Lower lobe of right lung (tissue), 2 donors: Measurements from ENCODE around the gene IFNA2. TPM values are rescaled to one million over a fixed set of nuclear protein-coding genes. Genes with fewer than 3 reads are reported as not detected.

ENCODE experiments used
- ATAC-seq, 2 donors: fragments of 200-7000 bp; cut with Tn5 transposase; one replicate each; pipeline ENCODE4 v1.9.1; 2020 to 2022; ENCODE audit warnings: mild to moderate bottlenecking in 2 of 2, moderate library complexity in 2 of 2
- DNase-seq: peaks from one replicate; pipeline ENCODE4 v3.0.0-alpha.2; 2020
- H3K27ac ChIP-seq: fragments of 200-600 bp; one replicate; pipeline ENCODE4 v1.8.0; 2022
- H3K27me3 ChIP-seq: fragments of 200-600 bp; one replicate; pipeline ENCODE4 v1.8.0; 2022; ENCODE audit warnings: low read depth
- H3K36me3 ChIP-seq: fragments of 200-600 bp; one replicate; pipeline ENCODE4 v1.8.0; 2022; ENCODE audit warnings: mild to moderate bottlenecking
- H3K4me1 ChIP-seq: fragments of 200-600 bp; one replicate; pipeline ENCODE4 v1.8.0; 2022
- H3K4me3 ChIP-seq: fragments of 200-600 bp; one replicate; pipeline ENCODE4 v1.8.0; 2022; ENCODE audit warnings: mild to moderate bottlenecking
- H3K9me3 ChIP-seq: fragments of 200-600 bp; one replicate; pipeline ENCODE4 v1.8.0; 2022
- intact Hi-C: fragments of 100-400 bp; cut with DNase I; formaldehyde crosslinking; loops from one replicate; pipeline ENCODE4 v1.11.0; 2022
- total RNA-seq: library from RNA; stranded (reverse); fragmentation: NEBNext Ultra II Directional; extraction: Animal tissue kit (Norgen Biotek cat#: 25700); gene quantifications from one replicate; pipeline ENCODE4 v1.2.1, GENCODE V29; 2021
- TF ChIP-seq, protein P1 (sequence below): fragments of 200-600 bp; IDR thresholded peaks from one replicate; pipeline ENCODE4 v1.8.0; 2022; ENCODE audit warnings: antibody characterized with exemption, mild to moderate bottlenecking
- donor health status: DM: no; HTN: yes; CAD: no; lungs with severe emphysema.

Gene IFNA2
- total RNA-seq, 1 donor from 2014 or later, result not detected

DNA sequence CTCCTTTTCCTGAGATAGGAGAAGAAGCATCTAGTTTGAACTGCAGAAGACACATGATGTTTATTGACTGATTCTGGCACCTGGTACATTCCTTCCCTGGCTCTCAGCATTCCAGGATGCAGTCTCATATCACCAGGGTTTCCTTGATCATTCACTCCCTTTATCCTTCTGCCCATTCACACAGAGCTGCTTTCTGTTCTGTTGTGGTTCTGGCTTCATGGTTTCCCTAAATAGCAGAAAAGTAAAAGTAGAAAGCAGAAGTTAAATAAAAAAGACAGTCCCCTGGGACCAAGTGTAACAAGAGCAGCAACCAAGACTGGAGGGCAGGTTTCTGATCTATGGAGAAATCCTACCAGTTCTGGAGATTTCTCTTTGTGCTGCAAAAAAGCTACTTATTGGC is 26.9 kb upstream of the IFNA2 start:
- no peaks in the 10 kb centered on the region for H3K4me1 ChIP-seq
- no peaks in the 10 kb centered on the region for H3K36me3 ChIP-seq
- intact Hi-C loops, result no loop called here
- no peak for ATAC-seq
- H3K27ac ChIP-seq, result no peak overlapping the region
- TF ChIP-seq, protein P1, sequence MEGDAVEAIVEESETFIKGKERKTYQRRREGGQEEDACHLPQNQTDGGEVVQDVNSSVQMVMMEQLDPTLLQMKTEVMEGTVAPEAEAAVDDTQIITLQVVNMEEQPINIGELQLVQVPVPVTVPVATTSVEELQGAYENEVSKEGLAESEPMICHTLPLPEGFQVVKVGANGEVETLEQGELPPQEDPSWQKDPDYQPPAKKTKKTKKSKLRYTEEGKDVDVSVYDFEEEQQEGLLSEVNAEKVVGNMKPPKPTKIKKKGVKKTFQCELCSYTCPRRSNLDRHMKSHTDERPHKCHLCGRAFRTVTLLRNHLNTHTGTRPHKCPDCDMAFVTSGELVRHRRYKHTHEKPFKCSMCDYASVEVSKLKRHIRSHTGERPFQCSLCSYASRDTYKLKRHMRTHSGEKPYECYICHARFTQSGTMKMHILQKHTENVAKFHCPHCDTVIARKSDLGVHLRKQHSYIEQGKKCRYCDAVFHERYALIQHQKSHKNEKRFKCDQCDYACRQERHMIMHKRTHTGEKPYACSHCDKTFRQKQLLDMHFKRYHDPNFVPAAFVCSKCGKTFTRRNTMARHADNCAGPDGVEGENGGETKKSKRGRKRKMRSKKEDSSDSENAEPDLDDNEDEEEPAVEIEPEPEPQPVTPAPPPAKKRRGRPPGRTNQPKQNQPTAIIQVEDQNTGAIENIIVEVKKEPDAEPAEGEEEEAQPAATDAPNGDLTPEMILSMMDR, result no peak
- no peaks in the 10 kb centered on the region for H3K27me3 ChIP-seq
- H3K4me3 ChIP-seq, result no peak overlapping the region
- H3K9me3 ChIP-seq, result no peaks in the 10 kb centered on the region
- DNase-seq, result no peak

DNA sequence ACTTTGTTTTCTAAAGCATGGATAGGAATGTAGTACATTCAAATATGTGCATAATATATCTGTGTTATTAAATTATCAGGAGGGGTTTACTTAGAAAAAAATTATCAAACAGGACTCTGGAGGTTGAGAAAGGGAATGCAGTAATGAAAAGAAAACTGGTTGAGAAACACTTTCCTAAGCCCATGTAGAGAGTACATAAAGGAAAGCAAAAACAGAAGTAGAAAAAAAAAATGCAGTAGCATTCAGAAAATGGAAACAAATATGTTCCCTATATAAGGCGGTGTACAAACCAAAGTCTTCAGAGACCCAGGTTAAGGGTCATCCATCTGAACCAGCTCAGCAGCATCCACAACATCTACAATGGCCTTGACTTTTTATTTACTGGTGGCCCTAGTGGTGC is 23.6 kb upstream of the IFNA2 start, which contains the start of gene IFNA8:
Gene IFNA8 (plus strand): TSS at position 301 of the 400 bp plus-strand sequence. CDS start 60 bp downstream, at position 361.
- intact Hi-C loops, result no loop called here
- H3K27me3 ChIP-seq, result no peaks in the 10 kb centered on the region
- H3K4me3 ChIP-seq, result no peak within 1 kb of the TSS
- H3K27ac ChIP-seq, result no peak within 1 kb of the TSS
- TF ChIP-seq, protein P1, result no peak
- no peak for ATAC-seq
- H3K4me1 ChIP-seq, result no peaks in the 10 kb centered on the region
- H3K9me3 ChIP-seq, result no peaks in the 10 kb centered on the region
- no peaks in the 10 kb centered on the region for H3K36me3 ChIP-seq
- no peak for DNase-seq

DNA sequence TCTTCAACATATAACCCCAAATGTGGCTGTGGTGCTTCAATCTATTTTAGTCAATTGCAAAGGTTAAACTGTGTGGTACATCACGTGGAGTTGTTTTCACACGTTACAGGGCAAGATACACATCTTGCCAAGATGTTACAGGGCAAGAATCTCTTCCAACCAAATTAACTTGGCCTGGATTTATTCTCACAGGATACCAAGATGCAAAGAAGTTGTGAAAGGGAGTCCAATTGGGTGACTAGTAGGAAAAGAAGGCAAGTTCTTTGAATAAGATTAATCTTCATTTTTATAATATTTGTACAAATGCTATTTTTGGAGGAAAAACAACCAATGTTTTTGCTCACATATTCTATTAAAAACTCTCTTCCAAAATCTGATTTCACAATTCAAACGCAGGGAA is 18.9 kb upstream of the IFNA2 start:
- TF ChIP-seq, protein P1, result no peak
- no peaks in the 10 kb centered on the region for H3K36me3 ChIP-seq
- no peak overlapping the region for H3K27ac ChIP-seq
- intact Hi-C loops, result no loop called here
- no peak for DNase-seq
- H3K9me3 ChIP-seq, result no peaks in the 10 kb centered on the region
- H3K27me3 ChIP-seq, result peaks cover 32% of the 10 kb centered on the region
- peaks cover 10% of the 10 kb centered on the region for H3K4me1 ChIP-seq
- no peak overlapping the region for H3K4me3 ChIP-seq
- ATAC-seq, result no peak

DNA sequence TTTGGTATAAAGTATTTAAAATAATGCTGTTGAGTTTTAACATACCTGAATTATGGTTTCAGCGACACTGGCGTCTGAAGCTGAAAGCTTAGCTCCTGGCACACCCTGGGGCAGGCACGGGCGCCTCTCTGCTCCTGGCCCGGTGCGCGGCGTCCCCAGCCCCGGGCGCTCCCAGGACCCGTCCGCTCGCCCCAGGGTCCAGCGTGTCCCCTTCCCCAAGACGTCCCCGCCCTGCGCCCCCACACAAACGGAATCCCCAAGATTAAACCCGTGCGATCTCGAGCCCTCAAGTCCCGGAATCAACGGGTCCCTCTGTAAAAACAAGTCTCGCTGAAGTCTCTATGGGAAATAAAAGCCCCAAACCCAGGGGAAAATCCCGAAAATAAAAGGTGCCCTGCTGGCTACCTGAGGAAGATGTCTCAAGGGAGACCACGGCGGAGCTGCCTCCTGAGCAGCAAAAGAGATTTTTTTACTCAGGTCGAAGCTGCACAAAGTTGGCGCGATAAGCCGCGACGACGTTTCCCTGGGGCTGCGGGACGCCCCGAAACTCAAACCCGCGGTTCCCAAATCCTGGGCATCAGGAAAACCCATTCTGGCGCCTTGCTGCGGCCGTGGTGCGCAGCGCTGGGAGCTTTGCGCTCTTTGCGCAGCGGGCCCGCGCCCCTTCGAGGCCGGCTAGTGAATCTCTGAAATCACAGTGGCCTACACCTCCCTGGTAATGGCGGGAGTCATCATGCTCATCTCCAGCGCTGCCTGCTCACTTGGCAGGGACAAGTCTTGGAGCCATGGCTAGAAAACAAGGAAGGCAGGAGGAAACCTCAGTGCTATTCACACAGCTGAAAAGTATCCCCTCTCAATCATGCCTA is 17.4 kb upstream of the IFNA2 start:
- Histone ChIP-seq H3K27me3 (peaks cover 35% of the 10 kb centered on the region), H3K4me3 (peak overlapping the region; percentile 40)

DNA sequence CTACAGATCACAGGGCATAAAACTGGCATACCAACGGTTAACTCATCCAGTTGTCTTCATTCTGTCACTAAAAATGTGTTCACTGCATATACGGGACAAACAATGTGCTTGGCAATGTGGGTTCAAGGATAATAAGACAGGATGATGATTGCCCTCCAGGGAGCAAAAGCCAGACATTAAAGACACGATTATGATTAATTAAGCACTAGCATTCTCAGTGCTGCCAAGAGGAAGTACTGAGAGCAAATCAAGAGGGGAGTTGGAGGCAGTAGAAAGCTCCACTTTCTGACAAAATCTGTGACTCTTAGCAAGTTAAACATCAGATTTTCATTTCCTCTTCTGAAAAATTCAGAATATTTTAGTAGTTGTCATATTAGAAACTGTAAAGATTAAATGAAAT is 14.8 kb upstream of the IFNA2 start:
- intact Hi-C loops, result loop anchor here (10.0 kb wide), 1 partner anchor 75 kb away; no protein-coding TSS in a partner anchor

More for the DNA sequence above, 17.4 kb upstream of the IFNA2 start:
- Histone ChIP-seq H3K4me1 (peaks cover 10% of the 10 kb centered on the region), H3K9me3 (no peaks in the 10 kb centered on the region), H3K36me3 (no peaks in the 10 kb centered on the region), H3K27ac (no peak overlapping the region)
- TF ChIP-seq, protein P1, result peak; percentile 7
- intact Hi-C loops, result no loop called here
- DNase-seq, result no peak
- ATAC-seq, result peak; percentile 48 to 62

More for the DNA sequence above, 14.8 kb upstream of the IFNA2 start:
- Histone ChIP-seq H3K4me3 (no peak overlapping the region), H3K27me3 (peaks cover 55% of the 10 kb centered on the region), H3K36me3 (no peaks in the 10 kb centered on the region), H3K27ac (no peak overlapping the region), H3K4me1 (peaks cover 21% of the 10 kb centered on the region), H3K9me3 (no peaks in the 10 kb centered on the region)
- TF ChIP-seq, protein P1, result no peak
- no peak for DNase-seq
- no peak for ATAC-seq
